B cell (primary cell): ENCODE results near the gene LSP1. TPM values are rescaled to one million over a fixed set of nuclear protein-coding genes. Genes with fewer than 3 reads are reported as not detected.

ENCODE experiments used
- ATAC-seq: fragments of 200-7000 bp; cut with Tn5 transposase; one replicate; pipeline ENCODE4 v1.10.0; 2021; ENCODE audit warnings: low read depth, mild to moderate bottlenecking, moderate number of reproducible peaks, moderate library complexity
- CTCF ChIA-PET: fragments of 350-600 bp; sonication (Branson Sonifier 250); formaldehyde crosslinking; loops from one replicate; lab custom pipeline; 2021; ENCODE audit warnings: antibody characterized with exemption, inconsistent platforms; lab: Charles Lee
- POLR2A ChIA-PET: fragments of 350-600 bp; sonication (Branson Sonifier 250); formaldehyde crosslinking; loops from one replicate; lab custom pipeline; 2021; ENCODE audit warnings: antibody characterized with exemption; lab: Charles Lee
- DNase-seq: peaks from one replicate; pipeline ENCODE4 v3.0.0; 2013
- H2AFZ ChIP-seq: 2 replicates; pipeline ENCODE4 v1.6.1; 2012; ENCODE audit warnings: mild to moderate bottlenecking, low read depth, low read length; ENCODE audit not compliant: insufficient read depth, poor library complexity, severe bottlenecking
- H3K27ac ChIP-seq, 2 donors: 1 replicate in 1 of 2; 2 replicates in 1 of 2; pipeline ENCODE4 v1.5.1; 2012 to 2013; ENCODE audit warnings: low read length in 2 of 2, mild to moderate bottlenecking in 2 of 2, moderate library complexity in 1 of 2
- H3K27me3 ChIP-seq, 4 experiments: fragments of 200-600 bp in 1 of 4; sonication (generic) in 1 of 4; replicated peaks in 1 of 4; 1 replicate in 2 of 4; 2 replicates in 2 of 4; pipeline versions ENCODE4 v1.6.1 to v1.7.0; 2013 to 2016; ENCODE audit warnings: low read length in 3 of 4, mild to moderate bottlenecking in 2 of 4, mixed read lengths in 1 of 4, moderate library complexity in 1 of 4; ENCODE audit not compliant: insufficient read depth in 4 of 4, control insufficient read depth in 3 of 4; ENCODE audit errors: control extremely low read depth in 1 of 4
- H3K36me3 ChIP-seq, 2 experiments: replicated peaks in 1 of 2; 1 replicate in 1 of 2; 2 replicates in 1 of 2; pipeline versions ENCODE4 v1.6.1 to v1.7.1; 2013; ENCODE audit warnings: low read length in 1 of 2; ENCODE audit not compliant: insufficient read depth in 2 of 2, control insufficient read depth in 1 of 2; ENCODE audit errors: control extremely low read depth in 1 of 2, extremely low read depth in 1 of 2
- H3K4me1 ChIP-seq, 2 donors: fragments of 200-600 bp in 1 of 2; sonication (generic) in 1 of 2; 1 replicate in 1 of 2; 2 replicates in 1 of 2; pipeline versions ENCODE4 v1.5.1 to v1.6.1; 2013 to 2017; ENCODE audit warnings: low read length in 2 of 2; ENCODE audit not compliant: control insufficient read depth in 2 of 2, insufficient read depth in 2 of 2
- H3K4me2 ChIP-seq: replicated peaks from 2 replicates; pipeline ENCODE3; 2012; ENCODE audit warnings: mild to moderate bottlenecking, low read depth, low read length; ENCODE audit not compliant: poor library complexity, severe bottlenecking
- H3K4me3 ChIP-seq, 5 experiments: fragments of 200-600 bp in 1 of 5; sonication (generic) in 1 of 5; 1 replicate in 3 of 5; 2 replicates in 2 of 5; pipeline versions ENCODE4 v1.5.1 to v1.7.0; 2011 to 2016; ENCODE audit warnings: low read length in 4 of 5, mild to moderate bottlenecking in 4 of 5, low read depth in 2 of 5, control low read depth in 1 of 5, moderate library complexity in 1 of 5; ENCODE audit not compliant: insufficient read depth in 1 of 5; ENCODE audit errors: control extremely low read depth in 1 of 5, extremely low read depth in 1 of 5
- H3K79me2 ChIP-seq: fragments of 200-600 bp; sonication (generic); one replicate; pipeline ENCODE4 v1.6.0; 2016; ENCODE audit warnings: low read length; ENCODE audit not compliant: control insufficient read depth, insufficient read depth
- H3K9ac ChIP-seq: fragments of 200-600 bp; sonication (generic); 2 replicates; pipeline ENCODE4 v1.6.1; 2017; ENCODE audit warnings: mild to moderate bottlenecking, low read length, moderate library complexity
- H3K9me3 ChIP-seq, 3 donors: one replicate each; pipeline versions ENCODE4 v1.6.1 to v1.7.1; 2013; ENCODE audit warnings: low read length in 2 of 3; ENCODE audit not compliant: control insufficient read depth in 2 of 3, insufficient read depth in 1 of 3; ENCODE audit errors: control extremely low read depth in 1 of 3
- H4K20me1 ChIP-seq: 2 replicates; pipeline ENCODE4 v1.6.0; 2012; ENCODE audit warnings: mild to moderate bottlenecking, low read length; ENCODE audit not compliant: insufficient read depth, control insufficient read depth, poor library complexity, severe bottlenecking
- H3K27ac Mint-ChIP-seq: one replicate; pipeline ENCODE4 v1.8.0; 2021; ENCODE audit warnings: mixed read lengths
- H3K27me3 Mint-ChIP-seq: one replicate; pipeline ENCODE4 v1.8.0; 2021; ENCODE audit warnings: mixed read lengths
- H3K4me1 Mint-ChIP-seq: one replicate; pipeline ENCODE4 v1.8.0; 2021; ENCODE audit warnings: mixed read lengths
- H3K4me3 Mint-ChIP-seq: one replicate; pipeline ENCODE4 v1.8.0; 2021; ENCODE audit warnings: mixed read lengths
- H3K9me3 Mint-ChIP-seq: one replicate; pipeline ENCODE4 v1.8.0; 2022; ENCODE audit warnings: mixed read lengths; ENCODE audit not compliant: insufficient read depth
- EZH2 ChIP-seq: IDR thresholded peaks from 2 replicates; pipeline ENCODE4 v1.6.1; 2012; ENCODE audit warnings: borderline replicate concordance, low read depth, mild to moderate bottlenecking, moderate library complexity, low read length; ENCODE audit not compliant: insufficient read depth, poor library complexity, severe bottlenecking
- WGBS: methylation state at CpG from one replicate; pipeline ENCODE4 v1.1.5; 2013; ENCODE audit warnings: missing lambda C conversion rate; ENCODE audit not compliant: insufficient coverage; 5-methylcytosine and 5-hydroxymethylcytosine counted together
- intact Hi-C: fragments of 100-400 bp; cut with micrococcal nuclease; formaldehyde crosslinking; loops from one replicate; pipeline ENCODE4 v1.10.0; 2022
- polyA plus RNA-seq: library from polyadenylated mRNA; depleted of rRNA; stranded (reverse); fragments of >200 nt; gene quantifications from 2 replicates; pipeline ENCODE4 v1.2.3, GENCODE V29; 2012
- total RNA-seq, 2 donors: library from RNA; stranded (reverse); fragments of 120-200 nt in 1 of 2; gene quantifications; 1 replicate in 1 of 2; 2 replicates in 1 of 2; pipeline versions ENCODE4 v1.2.3 to v1.2.4, GENCODE V29; 2013 to 2022
- TF ChIP-seq, protein P1 (sequence below): fragments of 200-600 bp; IDR thresholded peaks from one replicate; pipeline ENCODE4 v1.8.0; 2022; ENCODE audit warnings: antibody characterized with exemption, mild to moderate bottlenecking

The LSP1 gene
- total and polyA plus RNA-seq, 2 donors (not counting 1 experiment from before 2014, with no cell fraction given): 249 to 446 TPM

DNA sequence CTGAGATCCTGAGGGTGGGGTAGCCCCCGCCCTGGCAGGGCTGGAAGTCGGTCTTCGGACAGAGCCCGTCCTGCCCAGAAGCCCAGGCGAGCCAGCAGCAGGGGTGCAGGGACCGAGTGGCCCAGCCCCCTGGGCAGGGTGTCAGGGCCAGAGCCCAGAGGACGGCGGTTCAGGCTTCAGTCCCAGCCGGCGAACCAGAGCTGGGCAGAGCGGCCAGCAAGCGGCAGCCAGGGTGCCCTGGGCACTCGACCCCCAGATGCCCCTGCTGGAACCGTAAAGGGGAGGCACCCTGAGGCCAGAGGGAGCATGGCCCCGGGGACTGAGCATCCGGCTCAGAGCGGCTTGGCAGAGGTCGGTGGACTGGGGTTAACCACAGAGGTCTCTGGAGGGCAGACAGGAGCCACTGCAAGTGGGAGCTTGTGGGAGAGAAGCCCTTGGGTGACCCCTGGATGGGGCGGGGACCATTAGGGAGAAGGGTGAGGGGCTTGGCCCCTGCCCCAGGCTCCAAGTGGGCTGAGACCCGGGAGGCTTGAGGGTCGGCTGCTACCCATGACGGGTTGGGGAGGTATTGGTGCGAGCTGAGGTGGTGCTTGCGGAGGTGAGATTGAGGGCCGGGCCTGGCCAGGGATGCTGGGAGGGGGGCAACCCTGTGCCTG is 15.9 kb downstream of the LSP1 start:
- CTCF ChIA-PET: interaction anchor here (1.2 to 2.0 kb wide), 2 partner anchors 13 to 28 kb away, joined by 3 to 6 read pairs; no protein-coding TSS in a partner anchor
- peaks cover 69% of the 10 kb centered on the region for H3K4me1 Mint-ChIP-seq
- peaks cover 35 to 76% of the 10 kb centered on the region in 2 donors for H3K4me1 ChIP-seq
- H3K36me3 ChIP-seq: peaks cover 0 to 33% of the 10 kb centered on the region in 2 experiments
- H2AFZ ChIP-seq: no peak overlapping the region
- DNase-seq (no peak), ATAC-seq (peak; percentile 44)
- H3K27ac ChIP-seq: peak overlapping the region in 1 of 2 donors; percentile 54
- peak overlapping the region; percentile 70 for H3K27ac Mint-ChIP-seq
- H3K79me2 ChIP-seq: peaks cover 100% of the 10 kb centered on the region
- H3K9me3 ChIP-seq: no peaks in the 10 kb centered on the region
- TF ChIP-seq, protein P1, sequence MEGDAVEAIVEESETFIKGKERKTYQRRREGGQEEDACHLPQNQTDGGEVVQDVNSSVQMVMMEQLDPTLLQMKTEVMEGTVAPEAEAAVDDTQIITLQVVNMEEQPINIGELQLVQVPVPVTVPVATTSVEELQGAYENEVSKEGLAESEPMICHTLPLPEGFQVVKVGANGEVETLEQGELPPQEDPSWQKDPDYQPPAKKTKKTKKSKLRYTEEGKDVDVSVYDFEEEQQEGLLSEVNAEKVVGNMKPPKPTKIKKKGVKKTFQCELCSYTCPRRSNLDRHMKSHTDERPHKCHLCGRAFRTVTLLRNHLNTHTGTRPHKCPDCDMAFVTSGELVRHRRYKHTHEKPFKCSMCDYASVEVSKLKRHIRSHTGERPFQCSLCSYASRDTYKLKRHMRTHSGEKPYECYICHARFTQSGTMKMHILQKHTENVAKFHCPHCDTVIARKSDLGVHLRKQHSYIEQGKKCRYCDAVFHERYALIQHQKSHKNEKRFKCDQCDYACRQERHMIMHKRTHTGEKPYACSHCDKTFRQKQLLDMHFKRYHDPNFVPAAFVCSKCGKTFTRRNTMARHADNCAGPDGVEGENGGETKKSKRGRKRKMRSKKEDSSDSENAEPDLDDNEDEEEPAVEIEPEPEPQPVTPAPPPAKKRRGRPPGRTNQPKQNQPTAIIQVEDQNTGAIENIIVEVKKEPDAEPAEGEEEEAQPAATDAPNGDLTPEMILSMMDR: no peak
- no peak for TF ChIP-seq EZH2
- WGBS: 63% methylated on average over 25 of the region's 25 CpGs
- peaks cover 100% of the 10 kb centered on the region for H4K20me1 ChIP-seq
- H3K4me2 ChIP-seq: peak overlapping the region; percentile 43
- H3K27me3 Mint-ChIP-seq: no peaks in the 10 kb centered on the region
- no peaks in the 10 kb centered on the region for H3K27me3 ChIP-seq
- no peak overlapping the region for H3K9ac ChIP-seq
- peak overlapping the region; percentile 7 for H3K4me3 Mint-ChIP-seq
- POLR2A ChIA-PET: no interaction called here
- no peak overlapping the region for H3K4me3 ChIP-seq
- intact Hi-C loops: no loop called here
- H3K9me3 Mint-ChIP-seq: no peaks in the 10 kb centered on the region
